GM18520 (cell line): ENCODE data around the gene IGF2BP3.
A peak's percentile ranks its signal among the peaks of the same experiment; 100 is the strongest.

Experiments used
- ATAC-seq: cut with Tn5 transposase; IDR thresholded peaks from one replicate; pipeline ENCODE4 v1.9.1; 2021; ENCODE audit not compliant: unreplicated experiment

Gene IGF2BP3

GRCh38 chr7:23380556-23380955 is 89.7 kb downstream of the IGF2BP3 start:
- no peak for ATAC-seq

- no peak for ATAC-seq
Measured at GRCh38 chr7:23378996-23379395, 91.3 kb downstream of the IGF2BP3 start.

GRCh38 chr7:23377134-23377533 is 93.2 kb downstream of the IGF2BP3 start:
- no peak for ATAC-seq

GRCh38 chr7:23373151-23374004 is 96.9 kb downstream of the IGF2BP3 start:
- peak; percentile 56 for ATAC-seq

- ATAC-seq = no peak
Measured at GRCh38 chr7:23372611-23373010, 97.7 kb downstream of the IGF2BP3 start.

GRCh38 chr7:23371654-23372053 is 98.6 kb downstream of the IGF2BP3 start:
- no peak for ATAC-seq

GRCh38 chr7:23369695-23370404 is 100.4 kb downstream of the IGF2BP3 start:
- ATAC-seq = no peak

- no peak for ATAC-seq
Measured at GRCh38 chr7:23369100-23369499, 101.2 kb downstream of the IGF2BP3 start.

- ATAC-seq = no peak
Measured at GRCh38 chr7:23358152-23358674, 112.1 kb downstream of the IGF2BP3 start.

- no peak for ATAC-seq
Measured at GRCh38 chr7:23357190-23358093, 112.8 kb downstream of the IGF2BP3 start.

- no peak for ATAC-seq
Measured at GRCh38 chr7:23356726-23357125, 113.6 kb downstream of the IGF2BP3 start.

- no peak for ATAC-seq
Measured at GRCh38 chr7:23356168-23356567, 114.1 kb downstream of the IGF2BP3 start.

GRCh38 chr7:23353172-23353571 is 117.1 kb downstream of the IGF2BP3 start:
- peak; percentile 41 for ATAC-seq

- ATAC-seq = no peak
Measured at GRCh38 chr7:23350466-23350865, 119.8 kb downstream of the IGF2BP3 start.

- ATAC-seq = no peak
Measured at GRCh38 chr7:23349484-23350157, 120.7 kb downstream of the IGF2BP3 start.

- no peak for ATAC-seq
Measured at GRCh38 chr7:23347682-23348180, 122.6 kb downstream of the IGF2BP3 start.

GRCh38 chr7:23347033-23347681 is 123.1 kb downstream of the IGF2BP3 start:
- ATAC-seq = no peak

GRCh38 chr7:23346316-23346715 is 124.0 kb downstream of the IGF2BP3 start:
- ATAC-seq = no peak

GRCh38 chr7:23345601-23346000 is 124.7 kb downstream of the IGF2BP3 start:
- ATAC-seq = no peak
